Fibroblast of mammary gland (primary cell): ENCODE results near the gene ST6GAL1.
"Not testable (repeated sequence)": the region's sequence is repeated elsewhere in the genome, so short reads cannot be mapped to it uniquely, and the experiment has no call there.

Source experiments
- DNase-seq: peaks from one replicate; pipeline ENCODE4 v3.0.0-alpha.2; 2010; ENCODE audit warnings: low read depth
- H3K4me3 ChIP-seq: 2 replicates; pipeline ENCODE4 v1.5.1; 2011; ENCODE audit warnings: low read depth, mild to moderate bottlenecking, low read length, moderate library complexity; ENCODE audit not compliant: control insufficient read depth
- TF ChIP-seq, protein P1 (sequence below): conservative IDR thresholded peaks from 2 replicates; pipeline ENCODE4 v1.5.1; 2011; ENCODE audit warnings: low read depth, low read length, inconsistent platforms; ENCODE audit not compliant: control insufficient read depth, insufficient read depth

Gene ST6GAL1

DNA sequence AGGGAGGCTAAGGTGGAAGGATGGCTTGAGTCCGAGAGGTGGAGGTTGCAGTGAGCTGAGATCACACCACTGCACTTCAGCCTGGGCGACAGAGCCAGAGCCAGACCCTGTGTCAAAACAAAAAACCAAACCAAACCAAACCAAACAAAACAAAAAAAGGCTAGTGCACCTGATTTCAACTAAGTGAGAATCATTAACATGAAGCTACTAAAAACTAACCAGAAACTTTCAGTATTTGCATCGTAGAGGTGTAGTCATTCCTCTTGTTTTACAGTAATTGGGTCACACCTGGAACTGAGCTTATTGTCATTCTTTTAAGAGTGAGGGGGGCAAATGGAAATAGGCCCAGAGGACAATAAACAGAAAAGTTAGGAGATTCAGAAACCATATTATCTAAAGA, 58.5 kb downstream of the ST6GAL1 start:
- no peak overlapping the region for H3K4me3 ChIP-seq
- DNase-seq, result no peak
- TF ChIP-seq, protein P1, sequence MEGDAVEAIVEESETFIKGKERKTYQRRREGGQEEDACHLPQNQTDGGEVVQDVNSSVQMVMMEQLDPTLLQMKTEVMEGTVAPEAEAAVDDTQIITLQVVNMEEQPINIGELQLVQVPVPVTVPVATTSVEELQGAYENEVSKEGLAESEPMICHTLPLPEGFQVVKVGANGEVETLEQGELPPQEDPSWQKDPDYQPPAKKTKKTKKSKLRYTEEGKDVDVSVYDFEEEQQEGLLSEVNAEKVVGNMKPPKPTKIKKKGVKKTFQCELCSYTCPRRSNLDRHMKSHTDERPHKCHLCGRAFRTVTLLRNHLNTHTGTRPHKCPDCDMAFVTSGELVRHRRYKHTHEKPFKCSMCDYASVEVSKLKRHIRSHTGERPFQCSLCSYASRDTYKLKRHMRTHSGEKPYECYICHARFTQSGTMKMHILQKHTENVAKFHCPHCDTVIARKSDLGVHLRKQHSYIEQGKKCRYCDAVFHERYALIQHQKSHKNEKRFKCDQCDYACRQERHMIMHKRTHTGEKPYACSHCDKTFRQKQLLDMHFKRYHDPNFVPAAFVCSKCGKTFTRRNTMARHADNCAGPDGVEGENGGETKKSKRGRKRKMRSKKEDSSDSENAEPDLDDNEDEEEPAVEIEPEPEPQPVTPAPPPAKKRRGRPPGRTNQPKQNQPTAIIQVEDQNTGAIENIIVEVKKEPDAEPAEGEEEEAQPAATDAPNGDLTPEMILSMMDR, result no peak

DNA sequence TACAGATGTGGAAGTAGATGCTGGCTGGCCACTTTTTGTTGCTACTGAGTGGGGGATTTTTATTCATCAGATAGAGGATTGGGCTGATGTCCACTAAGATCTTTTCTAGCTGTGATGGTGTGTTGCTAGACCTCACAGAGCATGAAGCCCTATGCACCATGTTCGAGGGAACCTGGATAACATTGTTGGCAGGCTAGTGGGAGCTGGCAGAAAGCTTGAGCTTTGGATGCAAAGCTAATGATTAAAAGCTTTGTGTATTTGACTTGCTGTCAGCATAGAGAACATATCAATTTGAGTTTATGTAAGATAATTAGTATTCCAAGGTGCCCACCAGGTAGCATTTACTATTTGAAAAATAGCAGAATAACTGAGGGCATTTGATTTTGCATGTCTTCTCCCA, 59.1 kb downstream of the ST6GAL1 start:
- no peak for DNase-seq
- no peak overlapping the region for H3K4me3 ChIP-seq
- TF ChIP-seq, protein P1, result no peak

DNA sequence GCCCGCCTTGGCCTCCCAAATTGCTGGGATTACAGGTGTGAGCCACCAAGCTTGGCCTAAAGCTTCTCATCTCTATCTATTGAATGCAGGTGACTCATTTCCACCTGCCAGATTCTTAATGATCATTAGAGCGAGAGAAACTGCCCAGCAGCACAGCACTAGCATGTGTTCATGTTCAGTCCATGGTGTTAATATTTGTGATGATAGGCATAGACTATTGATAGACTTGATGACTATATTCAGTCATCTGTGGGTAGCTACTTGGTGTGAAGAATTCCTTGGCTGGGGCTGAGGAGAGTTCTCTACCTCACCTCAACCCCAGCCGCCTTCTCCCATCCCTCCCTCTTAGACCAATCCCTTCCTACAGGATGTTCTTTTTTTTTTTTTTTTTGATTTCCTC, 60.0 kb downstream of the ST6GAL1 start:
- H3K4me3 ChIP-seq, result no peak overlapping the region
- TF ChIP-seq, protein P1, result no peak
- DNase-seq, result no peak

DNA sequence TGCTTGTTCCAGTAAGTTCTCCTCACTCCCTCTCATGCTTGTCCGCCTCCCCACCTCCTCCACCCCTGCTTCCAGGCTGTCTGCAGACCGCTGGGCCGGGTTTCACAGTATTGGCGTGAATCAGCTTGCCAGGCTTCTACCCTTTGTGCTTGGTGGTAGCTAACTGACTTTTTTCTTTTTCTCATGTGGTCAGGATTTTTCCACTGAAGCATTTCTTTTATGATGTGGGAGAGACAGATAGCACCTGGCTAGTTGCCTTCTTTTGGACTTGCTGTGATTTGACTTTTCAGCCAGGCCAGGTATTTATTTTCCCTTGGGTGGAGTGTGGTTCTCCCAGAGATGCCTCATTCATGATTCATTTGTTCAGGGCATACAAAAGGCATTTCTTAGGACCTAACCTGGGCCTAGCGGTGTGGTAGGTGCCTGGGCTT, 60.6 kb downstream of the ST6GAL1 start:
- TF ChIP-seq, protein P1, result no peak
- DNase-seq, result no peak
- no peak overlapping the region for H3K4me3 ChIP-seq

DNA sequence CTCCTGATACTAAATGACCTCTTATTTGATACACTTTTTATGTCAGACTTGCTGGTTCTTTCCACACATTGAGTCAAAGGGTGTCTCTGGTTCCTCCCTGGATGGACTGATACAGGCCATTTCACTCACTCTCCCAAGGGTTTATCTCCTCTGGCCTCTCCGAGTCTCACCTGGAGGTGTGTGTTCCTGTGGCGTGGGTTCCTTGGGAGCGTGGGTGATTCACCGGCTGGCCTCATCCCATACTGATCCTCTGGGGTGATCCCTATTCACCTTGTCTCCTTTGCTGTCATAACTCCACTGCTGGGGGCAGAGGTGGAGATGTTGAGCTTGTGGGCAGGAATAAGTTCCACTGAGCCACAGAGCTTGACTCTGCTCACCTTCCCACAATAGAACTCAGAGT, 61.1 kb downstream of the ST6GAL1 start:
- no peak overlapping the region for H3K4me3 ChIP-seq
- TF ChIP-seq, protein P1, result no peak

DNA sequence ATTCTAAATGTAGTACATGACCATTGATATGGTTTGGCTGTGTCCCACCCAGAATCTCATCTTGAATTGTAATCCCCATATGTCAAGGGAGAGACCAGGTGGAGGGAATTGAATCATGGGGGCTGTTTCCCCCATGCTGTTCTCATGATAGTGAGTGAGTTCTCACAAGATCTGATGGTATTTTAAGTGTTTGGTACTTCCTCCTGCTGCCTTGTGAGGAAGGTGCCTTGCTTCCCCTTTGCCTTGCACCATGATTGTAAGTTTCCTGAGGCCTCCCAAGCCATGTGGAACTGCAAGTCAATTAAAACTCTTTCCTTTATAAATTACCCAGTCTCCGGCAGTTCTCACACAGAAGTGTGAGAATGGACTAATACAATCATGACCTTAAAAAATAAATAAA, 61.8 kb downstream of the ST6GAL1 start:
- DNase-seq, H3K4me3 ChIP-seq: not testable (repeated sequence)

More for the DNA sequence above, 61.1 kb downstream of the ST6GAL1 start:
- no peak for DNase-seq

DNA sequence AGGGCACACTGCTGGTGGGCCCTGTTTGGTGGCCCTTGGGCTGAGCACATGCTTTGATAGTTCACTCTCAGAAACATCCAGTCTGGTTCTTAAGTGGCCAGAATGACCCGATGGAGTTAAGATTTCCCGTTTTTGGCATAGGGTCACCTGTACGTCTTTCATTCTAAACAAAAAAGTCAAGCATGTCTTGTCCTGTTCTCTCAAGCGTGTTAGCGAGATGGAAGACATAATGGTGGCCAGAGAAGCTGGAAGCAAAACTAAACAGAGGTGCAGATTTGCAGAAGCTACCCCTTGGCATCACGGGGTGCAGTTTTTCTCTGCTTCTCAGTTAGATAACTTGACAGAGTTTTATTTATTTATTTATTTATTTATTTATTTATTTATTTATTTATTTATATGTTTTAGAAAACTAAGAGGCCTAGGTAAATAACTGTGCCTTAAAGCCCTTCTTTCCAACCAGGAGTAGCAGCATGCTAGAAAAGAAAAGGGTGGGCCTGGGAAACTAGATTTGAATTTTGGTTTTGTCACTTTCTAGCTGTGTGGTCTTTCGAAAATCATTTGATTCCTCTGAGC, 63.0 kb downstream of the ST6GAL1 start:
- TF ChIP-seq, protein P1, result no peak

More for the DNA sequence above, 63.0 kb downstream of the ST6GAL1 start:
- DNase-seq, result no peak
- no peak overlapping the region for H3K4me3 ChIP-seq
